HG03060 (cell line): ENCODE data around the gene GPR84.
"Not testable (repeated sequence)": the region's sequence is repeated elsewhere in the genome, so short reads cannot be mapped to it uniquely, and the experiment has no call there.

Source experiments
- ATAC-seq: cut with Tn5 transposase; IDR thresholded peaks from one replicate; pipeline ENCODE4 v1.9.1; 2021; ENCODE audit warnings: low read depth, moderate number of reproducible peaks; ENCODE audit not compliant: unreplicated experiment

The GPR84 gene

GRCh38 chr12:54330442-54330841, 33.8 kb downstream of the GPR84 start:
- no peak for ATAC-seq

- ATAC-seq: no peak
These were observed 34.5 kb downstream of the GPR84 start for GRCh38 chr12:54329759-54330158.

- ATAC-seq: no peak
These were observed 35.5 kb downstream of the GPR84 start for GRCh38 chr12:54328595-54329337.

- ATAC-seq: not testable (repeated sequence)
These were observed 38.7 kb downstream of the GPR84 start for GRCh38 chr12:54325442-54326109.

- peak; percentile 96 for ATAC-seq
These were observed 39.5 kb downstream of the GPR84 start, which contains the start of gene COPZ1 for GRCh38 chr12:54324617-54325441. COPZ1 (plus strand) TSS chr12:54325131; CDS start chr12:54325164, 33 bp downstream.

- ATAC-seq: no peak
These were observed 42.9 kb downstream of the GPR84 start for GRCh38 chr12:54321363-54321762.
